Medulla oblongata (tissue), 1 donor: ENCODE results near the gene ARHGEF11.
"Not testable (repeated sequence)": the region's sequence is repeated elsewhere in the genome, so short reads cannot be mapped to it uniquely, and the experiment has no call there.

Experiments used
- DNase-seq: peaks from one replicate; pipeline ENCODE4 v3.0.0-alpha.2; 2015; ENCODE audit errors: extremely low spot score

The ARHGEF11 gene, protein sequence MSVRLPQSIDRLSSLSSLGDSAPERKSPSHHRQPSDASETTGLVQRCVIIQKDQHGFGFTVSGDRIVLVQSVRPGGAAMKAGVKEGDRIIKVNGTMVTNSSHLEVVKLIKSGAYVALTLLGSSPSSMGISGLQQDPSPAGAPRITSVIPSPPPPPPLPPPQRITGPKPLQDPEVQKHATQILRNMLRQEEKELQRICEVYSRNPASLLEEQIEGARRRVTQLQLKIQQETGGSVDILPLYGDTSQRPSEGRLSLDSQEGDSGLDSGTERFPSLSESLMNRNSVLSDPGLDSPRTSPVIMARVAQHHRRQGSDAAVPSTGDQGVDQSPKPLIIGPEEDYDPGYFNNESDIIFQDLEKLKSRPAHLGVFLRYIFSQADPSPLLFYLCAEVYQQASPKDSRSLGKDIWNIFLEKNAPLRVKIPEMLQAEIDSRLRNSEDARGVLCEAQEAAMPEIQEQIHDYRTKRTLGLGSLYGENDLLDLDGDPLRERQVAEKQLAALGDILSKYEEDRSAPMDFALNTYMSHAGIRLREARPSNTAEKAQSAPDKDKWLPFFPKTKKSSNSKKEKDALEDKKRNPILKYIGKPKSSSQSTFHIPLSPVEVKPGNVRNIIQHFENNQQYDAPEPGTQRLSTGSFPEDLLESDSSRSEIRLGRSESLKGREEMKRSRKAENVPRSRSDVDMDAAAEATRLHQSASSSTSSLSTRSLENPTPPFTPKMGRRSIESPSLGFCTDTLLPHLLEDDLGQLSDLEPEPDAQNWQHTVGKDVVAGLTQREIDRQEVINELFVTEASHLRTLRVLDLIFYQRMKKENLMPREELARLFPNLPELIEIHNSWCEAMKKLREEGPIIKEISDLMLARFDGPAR (N-terminal part only)

DNA sequence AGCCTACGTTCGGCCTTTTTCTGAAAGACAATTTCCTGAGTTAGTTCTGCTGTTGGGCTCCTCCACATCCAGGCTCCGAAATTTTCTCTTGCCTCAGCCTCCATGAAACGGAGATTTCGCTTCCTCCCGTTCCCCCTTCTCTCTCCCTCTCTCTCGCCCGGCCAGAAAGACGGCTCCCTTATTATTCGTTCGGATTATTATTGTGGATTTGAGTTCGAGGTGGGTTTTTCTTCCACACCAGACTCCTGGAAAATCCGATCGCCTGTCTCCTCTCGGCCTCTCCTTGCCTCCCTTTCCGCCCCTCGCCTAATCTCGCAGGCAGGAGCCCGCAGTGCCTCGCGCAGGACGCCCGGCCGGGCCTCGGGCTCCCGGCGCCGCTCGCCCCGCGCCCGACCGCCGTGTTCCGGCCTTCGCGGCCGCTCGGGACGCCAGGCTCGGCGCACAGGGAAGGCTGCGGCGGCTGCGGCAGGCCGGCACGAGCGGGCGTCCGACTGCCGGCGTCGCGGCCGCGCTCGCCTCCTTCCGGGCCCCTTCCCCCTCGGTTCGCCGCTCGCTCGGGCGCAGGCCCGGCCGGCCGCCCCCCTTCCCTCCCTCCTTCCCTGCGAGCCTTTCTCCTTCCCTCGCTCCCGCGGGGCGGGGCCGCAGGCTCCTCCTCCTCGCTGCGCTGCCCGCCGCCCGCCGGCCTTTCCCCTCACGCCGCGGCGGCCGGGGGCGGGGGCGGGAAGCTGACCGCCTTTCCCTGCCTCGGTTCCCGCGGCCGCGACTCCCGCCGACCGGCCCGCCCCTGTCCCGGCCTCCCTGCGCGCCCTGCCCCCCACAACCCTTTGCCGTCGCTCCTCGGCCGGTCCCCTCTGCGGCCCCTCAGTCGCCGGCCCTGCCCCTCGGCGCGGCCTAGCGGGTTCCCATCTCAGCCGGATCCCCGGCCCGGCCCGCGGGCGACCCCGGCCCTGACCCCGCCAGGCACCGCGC is at the start of gene ARHGEF11:
ARHGEF11 (minus strand) TSS at position 493 of the 969 bp plus-strand sequence. CDS start 1,412 bp downstream, outside the sequence.
- peak; percentile 93 for DNase-seq

DNA sequence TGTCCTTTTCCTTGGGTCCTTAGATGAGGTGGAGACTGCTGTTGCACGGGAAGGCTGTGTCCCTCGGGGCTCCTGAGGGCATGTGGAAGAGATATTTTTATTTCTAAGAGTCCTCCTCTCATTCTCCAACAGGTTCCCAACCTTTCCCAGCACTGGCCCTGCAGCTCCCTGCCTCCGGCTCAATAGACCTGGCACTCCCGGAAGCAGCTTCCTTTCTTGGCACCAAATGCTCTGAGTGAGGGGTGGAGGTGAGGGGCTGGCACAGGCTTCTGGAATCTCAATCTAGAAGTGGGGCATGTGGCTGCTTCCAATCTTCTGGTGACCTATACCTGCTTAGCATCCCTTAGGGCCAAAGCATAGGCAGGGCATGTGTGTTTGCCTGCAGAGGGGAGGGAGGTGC is 49.5 kb upstream of the ARHGEF11 start:
- DNase-seq: no peak

DNA sequence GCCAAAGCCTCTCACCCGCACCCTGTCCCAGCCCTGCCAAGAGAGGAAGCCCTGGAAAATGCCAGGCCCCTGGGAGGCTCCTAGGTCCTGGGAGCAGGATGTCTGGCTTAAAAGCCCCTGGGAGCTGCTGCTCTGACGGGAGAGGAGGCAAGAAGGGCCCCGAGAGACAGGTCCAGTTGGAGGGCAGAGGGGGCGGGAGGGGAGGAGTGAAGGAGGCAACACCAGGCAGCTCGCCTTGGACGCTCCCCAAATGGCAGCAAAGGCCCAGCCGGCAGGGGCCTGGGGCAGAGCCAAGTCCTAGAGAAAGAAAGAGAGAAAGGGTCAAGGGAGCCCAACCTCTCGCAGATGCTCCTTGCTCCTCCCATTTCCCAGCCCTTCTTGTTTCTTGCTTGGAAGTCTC is 47.3 kb upstream of the ARHGEF11 start:
- peak; percentile 44 for DNase-seq

DNA sequence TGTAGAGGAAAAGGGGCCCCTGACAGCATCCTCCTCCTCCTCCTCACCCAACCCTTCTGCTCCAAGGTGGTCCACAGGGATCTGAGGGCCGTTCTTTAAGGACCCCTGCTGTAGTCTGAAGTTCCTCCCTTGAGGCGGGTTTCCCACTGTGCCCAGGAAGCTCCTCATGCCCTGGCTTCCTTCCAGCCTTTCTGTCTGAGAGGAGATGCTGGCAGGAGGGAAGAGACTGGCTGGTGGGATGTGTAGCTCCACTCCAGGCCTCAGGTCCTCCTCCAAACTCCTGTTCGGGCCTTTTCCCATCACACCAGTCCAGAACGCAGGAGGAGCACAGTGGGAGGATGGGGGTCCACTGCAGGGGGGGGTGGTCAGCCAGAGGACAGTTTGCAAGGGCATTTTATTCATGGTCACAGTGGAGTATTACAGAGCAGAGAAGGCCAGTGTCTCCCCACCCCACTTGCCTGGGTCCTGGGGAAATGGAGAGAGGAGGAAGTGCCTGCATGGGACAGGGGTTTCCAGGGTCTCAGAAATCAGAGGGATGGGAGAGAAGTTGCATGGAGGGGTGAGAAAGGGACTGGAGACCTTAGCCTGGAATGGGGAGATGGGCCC is 46.2 kb upstream of the ARHGEF11 start:
- no peak for DNase-seq

DNA sequence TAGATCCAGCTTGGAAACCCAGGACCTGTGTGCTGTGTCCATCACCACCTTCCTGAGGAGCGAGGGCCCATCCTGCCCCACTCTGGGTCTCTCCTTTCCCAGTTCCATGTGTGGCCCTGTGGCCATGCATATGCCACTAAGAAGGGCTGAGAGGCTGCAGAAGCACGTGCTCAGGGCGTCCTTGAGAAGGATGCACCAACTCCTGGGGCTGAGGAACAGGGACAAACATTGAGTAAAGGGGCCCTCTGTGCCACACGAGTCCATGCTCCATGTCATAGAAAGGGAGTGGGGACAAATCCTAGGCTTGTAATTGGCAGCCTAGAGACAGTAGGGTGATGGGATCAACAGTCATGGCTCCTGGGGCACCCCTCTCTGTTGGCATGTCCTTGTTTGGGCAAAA is 45.6 kb upstream of the ARHGEF11 start:
- no peak for DNase-seq

DNA sequence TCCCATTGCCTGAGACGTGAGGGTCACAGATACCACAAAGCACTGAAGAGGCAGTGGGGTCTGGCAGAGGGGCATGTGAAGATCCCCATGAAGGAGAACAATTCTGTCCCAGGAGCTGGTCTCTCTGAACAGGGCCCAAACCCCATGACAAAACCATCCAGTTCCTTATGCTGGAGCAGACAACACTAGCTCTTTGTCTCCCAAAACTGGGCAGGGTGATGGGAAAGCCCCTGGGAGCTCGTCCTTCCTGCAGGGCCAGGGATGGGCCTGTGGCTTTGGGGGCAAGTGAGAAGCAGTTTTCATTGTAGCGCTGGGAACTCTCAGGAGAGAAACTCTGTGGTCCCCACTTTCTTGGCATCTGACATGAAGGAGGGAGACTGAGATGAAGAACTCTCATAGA is 45.2 kb upstream of the ARHGEF11 start:
- DNase-seq: no peak

DNA sequence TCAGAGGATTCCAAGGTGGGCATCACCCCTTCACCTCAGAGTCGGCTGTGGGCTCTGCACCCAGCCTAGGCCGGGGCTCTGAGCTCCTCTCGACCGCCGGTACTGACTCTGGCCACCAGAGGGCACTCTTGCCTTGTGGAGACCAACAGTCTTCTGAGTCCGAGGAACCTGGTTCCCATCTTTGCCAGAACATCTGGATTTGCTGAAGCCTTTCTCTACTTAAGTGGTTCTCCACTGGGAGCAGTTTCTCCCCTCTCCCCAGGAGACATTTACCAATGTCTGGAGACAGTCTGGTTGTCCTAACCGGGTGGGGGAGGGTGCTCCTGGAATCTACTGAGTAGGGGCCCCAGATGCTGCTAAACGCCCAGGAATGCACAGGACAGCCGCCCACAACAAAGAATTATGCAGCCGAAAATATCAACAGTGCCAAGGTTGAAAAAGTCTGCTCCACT is 44.7 kb upstream of the ARHGEF11 start:
- peak; percentile 92 for DNase-seq

DNA sequence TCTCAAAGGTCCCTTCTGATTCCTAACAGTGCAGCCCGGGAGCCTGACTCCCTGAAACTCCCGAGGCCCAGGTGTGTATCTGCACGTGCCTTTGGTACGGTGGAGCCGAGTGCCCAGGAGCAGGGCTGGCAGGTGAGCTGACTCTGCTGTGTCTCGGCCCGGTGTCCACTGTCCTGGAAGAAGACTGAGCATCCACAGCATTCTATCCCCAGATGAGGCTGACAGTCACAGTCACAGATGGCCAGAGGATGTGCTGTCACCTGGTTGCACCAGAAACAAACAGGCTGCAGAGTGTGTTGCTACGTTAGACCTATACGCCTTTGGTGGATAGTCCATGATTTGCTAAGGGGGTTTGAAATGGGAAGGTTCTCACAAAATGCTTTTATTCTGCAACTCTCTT is 44.2 kb upstream of the ARHGEF11 start:
- DNase-seq: no peak

DNA sequence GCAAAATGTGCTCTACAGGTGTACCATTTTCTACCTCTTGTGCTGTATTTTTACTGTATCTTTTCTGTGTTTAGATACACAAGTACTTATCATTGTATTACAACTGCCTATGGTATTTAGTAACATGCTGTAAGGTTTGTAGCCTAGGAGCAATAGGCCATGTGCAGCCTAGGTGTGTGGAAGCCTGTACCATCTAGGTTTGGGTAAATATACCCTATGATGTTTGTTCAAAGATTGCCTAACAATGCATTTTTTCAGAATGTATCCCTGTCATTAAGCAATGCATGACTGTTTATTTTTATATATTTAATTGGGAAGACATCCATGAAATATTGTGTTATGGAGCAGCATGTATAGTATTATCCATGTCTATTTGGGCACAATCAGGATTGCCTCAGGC is 43.1 kb upstream of the ARHGEF11 start:
- no peak for DNase-seq

DNA sequence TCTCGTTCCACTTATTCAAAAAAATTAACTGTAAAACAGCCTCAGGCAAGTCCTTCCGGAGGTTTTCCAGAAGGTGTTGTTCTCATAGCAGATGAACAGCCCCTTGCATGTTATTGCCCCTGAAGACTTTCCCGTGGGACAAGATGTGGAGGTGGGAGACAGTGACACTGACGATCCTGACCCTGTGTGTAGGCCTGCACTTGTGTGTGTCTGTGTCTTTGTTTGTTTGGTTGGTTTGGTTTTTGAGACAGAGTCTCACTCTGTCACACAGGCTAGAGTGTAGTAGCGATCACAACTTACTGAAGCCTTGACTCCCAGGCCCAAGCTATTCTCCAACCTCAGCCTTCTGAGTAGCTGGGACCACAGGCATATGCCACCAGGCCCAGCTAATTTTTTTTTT is 41.5 kb upstream of the ARHGEF11 start:
- DNase-seq: no peak

DNA sequence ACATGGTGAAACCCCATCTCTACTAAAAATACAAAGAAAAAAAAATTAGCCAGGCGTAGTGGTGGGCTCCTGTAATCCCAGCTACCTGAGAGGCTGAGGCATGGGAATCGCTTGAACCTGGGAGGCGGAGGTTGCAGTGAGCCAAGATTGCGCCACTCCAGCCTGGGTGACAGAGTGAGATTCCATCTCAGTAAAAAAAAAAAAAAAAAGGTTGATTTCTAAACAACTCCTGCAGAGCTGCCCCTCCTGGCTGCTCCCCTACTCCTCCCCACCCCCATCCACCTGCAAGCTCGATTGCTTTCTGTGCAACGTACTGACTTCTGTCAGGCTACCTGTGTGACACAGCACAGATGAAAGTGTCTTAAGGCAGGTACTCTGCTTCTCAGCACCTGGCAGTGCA is 40.8 kb upstream of the ARHGEF11 start:
- no peak for DNase-seq

DNA sequence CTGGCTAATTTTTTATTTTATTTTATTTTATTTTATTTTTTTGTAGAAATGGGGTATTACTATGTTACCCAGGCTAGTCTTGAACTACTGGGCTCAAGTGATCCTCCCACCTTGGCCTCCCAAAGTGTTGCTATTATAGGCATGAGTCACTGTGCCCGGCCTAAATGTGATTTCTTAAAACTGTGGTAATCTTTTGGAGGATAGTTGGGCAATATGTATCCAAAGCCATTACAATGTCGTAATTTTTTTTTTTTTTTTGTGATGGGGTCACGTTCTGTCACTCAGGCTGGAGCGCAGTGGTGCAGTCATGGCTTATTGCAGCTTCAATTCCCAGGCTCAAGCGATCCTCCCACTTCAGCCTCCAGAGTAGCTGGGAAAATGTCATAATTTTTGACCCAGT is 39.9 kb upstream of the ARHGEF11 start:
- DNase-seq: no peak

DNA sequence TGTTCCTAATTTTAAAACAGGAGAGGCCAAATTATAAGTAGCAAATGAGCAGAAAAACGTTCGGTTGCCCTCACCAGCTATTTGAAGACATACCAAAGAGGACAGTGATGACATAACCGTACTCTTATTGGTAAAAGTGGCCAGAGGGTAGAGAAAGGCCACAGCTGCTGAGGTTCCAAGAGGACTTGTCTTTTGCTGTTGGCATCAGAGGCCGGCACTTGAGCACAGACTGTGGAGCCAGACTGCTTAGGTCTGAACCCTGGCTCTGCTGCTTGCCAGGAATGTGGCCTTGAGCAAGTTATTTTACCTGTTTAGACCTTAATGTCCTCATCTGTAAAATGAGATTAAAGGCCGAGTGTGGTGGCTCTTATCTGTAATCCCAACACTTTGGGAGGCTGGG is 39.2 kb upstream of the ARHGEF11 start:
- no peak for DNase-seq

DNA sequence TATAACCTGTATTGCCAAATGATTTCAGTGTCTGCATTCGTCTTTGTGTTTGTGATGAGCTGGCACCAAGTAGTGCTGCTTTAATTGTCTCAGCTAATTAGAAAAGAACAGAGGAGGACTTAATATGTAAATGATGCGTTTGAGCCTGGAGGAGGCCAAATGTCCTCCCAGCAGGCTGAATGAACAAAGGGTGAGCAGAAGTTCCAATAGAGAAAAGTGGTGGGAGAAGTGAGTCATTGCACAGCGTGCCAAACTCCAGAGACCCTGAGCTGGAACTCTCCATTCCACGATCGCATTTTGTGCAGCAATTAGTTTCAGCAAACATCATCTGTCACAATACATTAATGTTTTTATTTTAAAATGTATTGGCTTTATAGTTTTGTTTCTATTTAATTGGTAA is 36.2 kb upstream of the ARHGEF11 start:
- no peak for DNase-seq

DNA sequence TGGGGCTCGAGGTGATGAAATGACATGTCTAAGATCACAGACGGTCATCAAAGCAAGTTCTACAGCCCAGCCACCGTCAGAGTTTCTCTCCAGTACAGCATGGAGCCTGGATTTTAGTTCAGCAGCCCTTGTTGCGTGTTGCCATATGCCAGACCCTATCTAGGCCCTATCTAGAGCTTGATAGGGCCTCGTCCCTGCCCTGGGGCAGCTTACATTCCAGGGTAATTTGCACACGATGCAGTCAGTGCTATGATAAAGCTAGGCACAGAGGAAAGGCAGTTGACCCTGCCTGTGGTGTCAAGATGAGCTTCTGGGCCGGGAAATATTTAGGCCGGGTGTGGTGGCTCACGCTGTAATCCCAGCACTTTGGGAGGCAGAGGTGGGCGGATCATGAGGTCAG is 35.2 kb upstream of the ARHGEF11 start:
- DNase-seq: no peak

DNA sequence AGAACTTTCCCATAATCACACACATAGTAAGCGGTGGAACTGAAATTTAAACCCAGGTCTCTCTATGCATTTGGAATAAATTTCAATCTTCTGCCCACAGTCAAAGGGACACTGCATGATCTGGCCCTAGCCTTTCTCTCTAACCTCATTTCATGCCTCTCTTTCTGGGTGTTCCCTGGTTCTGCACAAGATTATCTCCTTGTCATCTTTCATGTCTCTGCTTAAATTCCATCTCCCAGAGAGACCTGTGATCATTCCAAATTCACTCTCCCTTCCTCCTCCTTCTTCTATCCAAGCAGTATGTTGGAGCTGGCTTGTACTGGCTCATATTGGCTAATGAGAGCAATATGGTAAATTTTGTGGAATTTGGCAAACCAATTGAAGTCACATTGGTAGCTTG is 31.9 kb upstream of the ARHGEF11 start:
- no peak for DNase-seq

DNA sequence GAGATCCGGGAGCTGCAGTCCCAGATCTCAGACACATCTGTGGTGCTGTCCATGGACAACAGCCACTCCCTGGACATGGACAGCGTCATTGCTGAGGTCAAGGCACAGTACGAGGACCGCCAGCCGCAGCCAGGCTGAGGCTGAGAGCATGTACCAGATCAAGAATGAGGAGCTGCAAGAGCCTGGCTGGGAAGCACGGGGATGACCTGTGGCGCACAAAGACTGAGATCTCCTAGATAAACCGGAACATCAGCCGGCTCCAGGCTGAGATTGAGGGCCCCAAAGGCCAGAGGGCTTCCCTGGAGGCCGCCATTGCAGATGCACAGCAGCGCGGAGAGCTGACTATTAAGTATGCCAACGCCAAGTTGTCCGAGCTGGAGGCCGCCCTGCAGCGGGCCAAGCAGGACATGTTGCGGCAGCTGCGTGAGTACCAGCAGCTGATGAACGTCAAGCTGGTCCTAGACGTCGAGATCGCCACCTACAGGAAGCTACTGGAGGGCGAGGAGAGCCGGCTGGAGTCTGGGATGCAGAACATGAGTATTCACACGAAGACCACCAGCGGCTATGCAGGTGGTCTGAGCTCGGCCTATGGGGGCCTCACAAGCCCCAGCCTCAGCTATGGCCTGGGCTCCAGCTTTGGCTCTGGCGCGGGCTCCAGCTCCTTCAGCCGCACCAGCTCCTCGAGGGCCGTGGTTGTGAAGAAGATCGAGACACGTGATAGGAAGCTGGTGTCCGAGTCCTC is 28.6 kb upstream of the ARHGEF11 start:
- peak; percentile 68 for DNase-seq

DNA sequence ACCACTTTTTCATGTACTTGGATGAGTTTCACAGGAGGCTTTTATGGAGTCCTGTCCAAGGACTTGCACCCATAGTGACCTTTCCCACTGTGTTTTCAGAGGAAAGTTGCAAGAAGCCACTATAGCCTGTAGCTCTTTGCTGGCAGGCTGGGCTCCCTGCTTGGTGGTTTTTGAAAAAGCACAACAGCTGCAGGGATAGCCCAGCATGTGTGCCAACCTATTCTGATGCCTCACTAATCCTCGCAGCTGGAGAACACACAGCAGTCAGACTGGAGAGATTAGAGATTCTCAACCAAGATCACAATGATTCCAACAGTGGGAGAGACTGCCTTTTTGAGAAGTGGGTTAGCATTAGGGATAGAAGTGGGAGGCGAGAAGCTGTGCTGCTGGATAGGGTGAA is 24.1 kb upstream of the ARHGEF11 start:
- DNase-seq: no peak

DNA sequence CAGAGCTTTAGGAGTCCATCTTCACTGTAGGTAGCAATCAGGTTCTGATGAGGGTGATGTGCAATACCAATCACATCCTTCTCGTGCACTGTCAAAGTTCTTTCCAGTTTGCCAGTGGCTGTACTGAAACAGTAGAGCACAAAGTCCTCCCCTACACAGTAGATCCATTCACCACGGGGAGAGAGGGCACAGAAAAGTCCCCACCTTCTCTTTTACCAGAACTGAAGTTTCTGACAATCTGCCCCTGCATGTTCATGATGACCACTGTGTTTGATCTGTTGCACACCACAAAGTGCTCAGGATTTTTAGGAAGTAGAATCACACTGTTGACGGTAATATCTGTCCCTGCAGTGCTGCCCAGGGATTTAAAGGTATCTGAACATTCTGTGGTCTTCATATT is 13.7 kb upstream of the ARHGEF11 start:
- DNase-seq: not testable (repeated sequence)

DNA sequence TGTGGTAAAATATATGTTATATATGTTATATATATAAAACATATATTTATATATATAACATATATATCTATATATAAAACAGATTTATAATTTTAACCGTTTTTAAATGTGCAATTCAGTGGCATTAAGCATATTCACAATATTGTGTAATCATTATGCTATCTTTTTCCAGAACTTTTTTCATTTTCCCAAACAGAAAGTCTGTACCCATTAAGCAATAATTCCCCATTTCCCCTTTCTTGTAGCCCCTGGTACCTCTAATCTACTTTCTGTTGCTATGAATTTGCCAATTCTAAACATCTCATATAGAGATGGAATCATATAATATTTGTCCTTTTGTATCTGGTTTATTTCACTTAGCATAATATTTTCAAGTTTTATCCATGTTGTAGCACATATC is 10.7 kb upstream of the ARHGEF11 start:
- no peak for DNase-seq

DNA sequence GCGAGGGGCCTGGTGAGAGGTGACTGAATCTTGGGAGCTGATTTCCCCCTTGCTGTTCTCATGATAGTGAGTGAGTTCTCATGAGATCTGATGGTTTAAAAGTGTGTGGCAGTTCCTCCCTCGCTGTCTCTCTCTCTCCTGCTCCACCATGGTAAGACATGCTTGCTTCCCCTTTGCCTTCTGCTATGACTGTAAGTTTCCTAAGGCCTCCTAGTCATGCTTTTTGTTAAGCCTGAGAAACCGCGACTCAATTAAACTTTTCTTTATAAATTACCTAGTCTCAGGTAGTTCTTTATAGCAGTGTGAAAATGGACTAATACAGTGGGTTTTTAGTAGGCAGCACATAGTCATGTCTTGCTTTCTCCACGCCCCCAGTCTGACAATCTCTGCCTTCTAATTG is 10.2 kb upstream of the ARHGEF11 start:
- DNase-seq: peak; percentile 37
